ENCODE data around the gene NPL.
A peak's percentile ranks its signal among the peaks of the same experiment; 100 is the strongest.

The NPL gene

GRCh38 chr1:182779530-182779929, 10.0 kb upstream of the NPL start:
- DNase-seq, result no peak

DNA sequence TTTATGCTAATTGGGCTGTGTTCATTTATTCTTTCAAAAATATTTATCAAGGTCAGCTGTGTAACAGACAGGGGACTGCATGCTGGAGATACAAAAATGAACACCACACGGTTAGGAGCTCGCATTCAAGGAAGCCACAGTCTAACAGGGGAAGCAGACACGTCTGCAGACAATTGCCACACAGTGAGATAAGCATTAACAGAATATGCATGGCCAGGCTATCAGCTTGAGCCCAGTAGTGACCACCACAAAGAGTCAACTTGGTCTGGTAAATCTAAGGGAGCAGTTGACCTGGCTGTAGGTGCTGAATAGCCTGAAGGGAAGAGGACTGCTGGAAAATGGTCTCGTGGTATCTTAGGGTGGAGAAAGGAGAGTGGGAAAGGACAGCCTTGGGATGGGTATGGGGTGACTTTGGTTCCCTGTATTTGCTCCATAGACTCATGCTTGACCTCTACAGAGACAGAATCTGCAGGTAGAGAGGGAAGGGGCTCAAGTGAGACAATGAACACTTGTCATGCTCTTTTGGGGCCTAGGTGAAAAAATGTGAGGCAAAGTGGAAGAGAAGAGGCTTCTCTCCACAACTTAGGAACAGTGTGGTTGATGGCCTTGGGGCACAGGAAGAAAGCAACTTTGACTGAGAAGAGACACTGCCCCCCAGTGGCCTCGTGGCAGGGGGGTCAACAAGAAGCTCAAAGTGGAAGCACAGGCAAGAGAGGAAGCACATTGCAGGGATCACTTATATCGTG, 7.6 kb upstream of the NPL start:
- peak; percentile 78 to 86 (median 79) for DNase-seq

- DNase-seq, result no peak
These were observed 7.0 kb upstream of the NPL start for GRCh38 chr1:182782587-182782913.

DNA sequence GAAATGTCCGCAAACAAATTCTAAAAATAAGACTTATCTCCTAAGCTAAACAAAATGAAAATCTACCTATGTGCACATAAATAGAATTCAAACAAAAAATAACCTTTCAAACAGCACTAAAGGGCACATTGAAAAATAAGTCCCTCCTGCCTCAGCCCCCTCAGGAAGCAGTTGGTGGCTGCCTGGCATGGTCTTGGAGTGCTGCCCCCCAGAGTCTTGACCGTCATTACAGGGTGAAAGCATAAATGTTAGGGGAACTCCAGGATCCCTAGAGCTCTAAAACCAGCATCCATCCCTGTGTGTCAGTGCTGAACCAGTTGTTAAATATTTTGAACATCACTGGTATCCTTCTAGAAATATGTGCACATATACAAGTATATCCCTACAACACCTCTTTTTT, 6.5 kb upstream of the NPL start:
- peak in 1 of 3 donors; percentile 21 for DNase-seq

DNA sequence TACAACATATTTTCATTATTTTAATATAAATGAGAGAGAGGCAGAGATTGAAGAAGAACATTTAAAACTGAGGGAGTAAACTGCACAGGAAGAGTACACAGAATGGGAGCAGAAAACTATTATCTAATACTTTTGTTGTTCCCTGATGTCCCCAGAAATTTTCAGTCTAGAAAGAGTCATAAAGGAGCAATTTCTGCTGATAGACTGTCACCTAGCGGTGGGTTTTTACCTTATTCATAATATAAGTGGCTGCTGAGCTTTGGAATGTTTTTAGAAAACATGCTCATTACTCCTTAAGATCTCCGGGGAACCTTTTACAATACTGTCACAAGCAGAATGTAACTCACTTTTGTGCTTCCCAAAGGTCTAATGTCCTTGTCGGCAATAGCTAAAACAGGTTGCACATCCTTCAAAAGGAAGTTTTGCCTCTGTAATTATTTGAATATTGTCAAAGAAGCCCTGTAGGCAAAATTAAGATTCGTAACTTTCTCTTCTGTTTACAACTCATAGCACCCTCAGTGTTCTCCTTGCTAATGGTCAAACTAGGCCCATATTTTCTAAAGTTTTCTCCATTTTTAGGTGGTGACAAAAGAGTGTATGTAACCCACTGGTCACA, 4.9 kb upstream of the NPL start:
- peak; percentile 74 to 79 (median 78) for DNase-seq

- DNase-seq, result no peak
These were observed 4.4 kb upstream of the NPL start for GRCh38 chr1:182785181-182785580.

- DNase-seq, result peak; percentile 64 to 81 (median 77)
These were observed 3.2 kb upstream of the NPL start for GRCh38 chr1:182786223-182786994.

DNA sequence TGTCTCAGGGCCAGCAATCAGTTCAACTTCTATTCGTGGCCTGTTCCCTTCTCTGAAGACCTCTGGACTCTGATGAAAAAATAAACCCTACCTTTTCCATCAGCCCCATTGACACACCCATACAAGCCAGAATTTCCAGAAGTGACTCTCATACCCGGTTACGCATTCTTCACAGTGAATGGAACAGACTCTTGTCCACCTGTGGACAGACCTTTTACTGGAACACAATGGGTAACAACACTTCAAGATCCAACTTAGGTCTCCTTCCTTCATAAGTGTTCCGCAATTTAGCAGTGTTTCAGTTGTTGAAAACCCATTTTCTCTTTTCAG, 2.6 kb upstream of the NPL start:
- DNase-seq, result no peak

DNA sequence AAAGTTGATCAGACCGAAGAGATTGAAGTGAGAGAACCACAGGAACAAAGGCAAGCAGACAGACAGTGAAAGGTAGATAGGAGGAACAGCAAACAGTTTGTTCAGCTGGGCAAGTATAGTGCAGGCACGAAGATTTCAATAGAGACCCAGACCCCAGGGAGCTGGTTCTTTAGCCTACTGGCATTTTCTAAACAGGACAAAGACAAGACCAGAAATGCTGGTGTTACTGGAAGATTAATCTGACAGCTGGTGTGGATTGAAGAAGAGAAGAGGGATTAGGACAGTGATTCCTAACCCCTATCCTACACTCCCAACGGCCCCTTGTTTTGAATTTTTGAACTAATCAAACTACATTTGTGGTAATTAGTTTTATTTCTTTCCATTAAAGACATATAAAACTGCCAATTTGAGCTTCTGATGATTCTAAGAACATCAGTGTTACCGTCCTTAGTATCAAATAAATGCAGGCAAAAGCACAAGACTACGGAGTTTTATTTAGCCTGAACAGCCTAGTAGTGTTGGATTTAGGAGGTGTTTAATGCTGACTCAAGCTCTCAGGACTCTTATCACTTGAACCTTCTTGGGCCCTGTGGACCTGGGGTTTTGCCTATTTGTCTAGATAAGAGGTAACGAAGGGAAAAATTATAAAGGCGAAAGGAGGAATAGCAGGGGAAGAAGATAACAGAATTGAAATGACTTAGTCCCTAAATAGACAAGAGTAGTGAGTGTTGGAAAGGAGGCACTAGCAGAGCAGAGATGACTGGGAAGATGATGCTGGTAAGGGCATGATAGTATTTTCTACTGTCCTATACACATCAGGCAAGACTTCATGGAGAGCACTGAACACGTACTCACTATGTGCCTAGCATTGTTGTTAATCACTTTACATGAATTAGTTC, 2.0 kb downstream of the NPL start:
- no peak for DNase-seq

DNA sequence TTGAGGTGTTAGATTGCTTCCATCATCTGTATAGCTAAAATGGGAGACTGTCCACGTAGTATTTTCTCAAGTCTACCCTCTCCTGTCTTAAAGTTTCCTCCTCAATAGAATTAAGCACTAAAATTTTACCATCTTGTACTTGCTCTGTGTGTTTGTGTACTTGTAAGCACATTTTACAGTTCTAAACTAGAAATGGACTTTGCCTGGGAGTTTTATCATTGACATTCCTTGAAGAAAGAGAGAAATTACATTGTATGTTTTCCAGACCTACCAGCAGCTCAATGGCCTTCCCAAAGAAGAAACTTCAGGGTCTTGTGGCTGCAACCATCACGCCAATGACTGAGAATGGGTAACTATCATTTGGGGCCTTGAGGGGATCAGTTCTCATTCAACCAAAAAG, 4.5 kb downstream of the NPL start:
- DNase-seq, result no peak

DNA sequence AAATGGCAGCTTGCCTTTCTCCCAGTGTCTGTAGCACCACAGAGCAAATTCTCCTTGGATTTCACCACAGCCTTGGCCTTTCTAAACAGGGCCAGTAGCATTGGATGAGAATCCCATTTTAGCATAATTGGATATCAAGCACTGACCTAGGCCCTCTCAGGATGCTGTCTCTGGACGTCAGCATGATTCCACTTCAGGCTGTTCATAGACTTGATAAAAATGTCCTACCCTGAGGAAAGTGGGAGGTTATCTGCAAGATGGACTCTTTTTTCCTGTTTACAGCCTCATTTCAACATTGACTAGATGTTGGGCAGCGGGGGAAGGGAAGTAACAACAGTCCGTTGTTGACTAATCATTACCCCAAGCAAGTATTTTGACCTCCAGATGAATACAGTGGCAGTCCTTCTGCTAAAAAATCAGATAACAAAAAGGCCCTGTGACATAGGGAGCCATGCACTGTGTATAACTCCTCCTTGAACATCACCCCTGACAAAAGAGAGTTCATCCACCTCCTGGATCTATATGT, 5.2 kb downstream of the NPL start:
- DNase-seq, result peak; percentile 73 to 85 (median 74)

DNA sequence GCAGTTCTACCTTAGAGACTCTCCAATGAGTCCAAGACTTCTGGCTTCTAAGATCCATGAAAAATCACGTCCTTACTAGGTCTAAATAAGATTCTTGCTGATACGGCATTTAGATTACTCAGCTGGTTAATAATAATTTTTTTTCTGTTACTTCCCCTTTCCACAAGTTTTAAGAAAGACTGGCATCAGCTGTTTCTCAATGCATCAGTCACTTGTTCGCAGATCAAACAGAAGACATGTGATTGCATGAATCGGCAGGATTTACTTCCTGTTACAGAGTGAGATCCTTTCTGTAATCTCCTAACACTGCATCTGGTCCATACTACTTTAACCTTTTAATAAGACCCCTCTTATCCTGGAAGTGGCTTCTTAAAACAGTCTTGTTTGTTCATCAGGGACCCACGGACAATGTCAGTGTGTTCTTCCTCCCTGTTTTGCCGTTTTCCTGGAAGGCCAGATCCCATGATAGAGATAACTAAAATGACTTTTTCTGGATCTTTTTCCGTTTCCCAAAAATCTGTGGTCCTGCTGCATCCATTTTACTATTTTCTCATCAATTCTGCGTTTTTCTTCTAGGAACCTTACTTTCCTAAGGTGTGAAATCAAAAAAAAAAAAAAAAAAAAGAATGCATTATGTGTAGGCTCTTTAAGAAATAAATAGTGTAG, 6.1 kb downstream of the NPL start:
- peak; percentile 85 to 98 (median 96) for DNase-seq

GRCh38 chr1:182802006-182802803, 12.6 kb downstream of the NPL start:
- DNase-seq, result no peak

DNA sequence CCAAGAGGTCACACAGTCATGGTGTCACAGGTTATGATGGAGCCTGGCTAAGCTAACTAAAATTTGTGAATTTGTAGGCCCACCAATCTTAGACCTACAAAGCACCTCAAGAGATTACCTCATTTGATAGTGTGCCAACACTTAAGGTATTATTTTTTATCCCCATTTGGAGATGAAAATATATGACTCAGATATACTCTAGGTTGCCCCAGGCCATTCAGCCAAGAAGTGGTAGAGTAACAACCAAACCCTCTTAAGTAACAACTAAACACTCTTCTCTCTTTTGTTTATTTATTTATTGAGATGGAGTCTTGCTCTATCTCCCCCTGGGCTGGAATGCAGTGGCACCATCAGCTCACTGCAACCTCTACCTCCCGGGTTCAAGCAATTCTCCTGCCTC, 14.3 kb downstream of the NPL start:
- DNase-seq, result no peak

DNA sequence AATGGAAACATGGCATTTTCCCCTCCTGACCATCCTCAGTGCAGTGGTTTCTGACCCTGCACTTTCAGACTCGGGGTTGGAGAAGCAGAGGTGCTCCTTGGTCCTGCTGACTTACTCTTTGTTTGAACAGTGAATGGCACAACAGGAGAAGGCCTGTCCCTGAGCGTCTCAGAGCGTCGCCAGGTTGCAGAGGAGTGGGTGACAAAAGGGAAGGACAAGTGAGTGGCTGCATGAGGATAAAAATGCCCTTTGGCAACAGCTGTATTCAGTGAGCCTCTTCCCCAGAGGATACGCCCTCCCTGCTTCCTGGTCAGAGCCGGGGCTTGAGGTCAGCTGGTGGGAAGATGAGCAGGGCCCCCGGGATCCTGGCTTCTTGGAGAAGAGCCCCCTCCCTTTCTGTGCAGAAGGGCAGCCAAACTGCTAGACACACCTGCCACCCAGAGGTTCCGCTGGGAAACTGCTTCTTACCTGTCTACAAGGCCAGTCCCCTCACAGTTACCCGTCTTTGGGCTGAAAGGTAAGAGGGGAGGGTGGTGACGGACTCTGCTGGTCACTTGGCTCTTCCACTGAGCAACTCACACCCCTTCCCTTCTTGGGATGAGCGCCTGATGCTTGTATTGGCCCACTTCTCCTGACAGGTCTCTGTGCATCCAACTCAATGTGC, 16.6 kb downstream of the NPL start:
- no peak for DNase-seq

GRCh38 chr1:182807907-182808306, 18.3 kb downstream of the NPL start:
- DNase-seq, result no peak

- DNase-seq, result no peak
These were observed 19.9 kb downstream of the NPL start for GRCh38 chr1:182809414-182809957.

- DNase-seq, result no peak
These were observed 22.6 kb downstream of the NPL start for GRCh38 chr1:182811975-182812722.

DNA sequence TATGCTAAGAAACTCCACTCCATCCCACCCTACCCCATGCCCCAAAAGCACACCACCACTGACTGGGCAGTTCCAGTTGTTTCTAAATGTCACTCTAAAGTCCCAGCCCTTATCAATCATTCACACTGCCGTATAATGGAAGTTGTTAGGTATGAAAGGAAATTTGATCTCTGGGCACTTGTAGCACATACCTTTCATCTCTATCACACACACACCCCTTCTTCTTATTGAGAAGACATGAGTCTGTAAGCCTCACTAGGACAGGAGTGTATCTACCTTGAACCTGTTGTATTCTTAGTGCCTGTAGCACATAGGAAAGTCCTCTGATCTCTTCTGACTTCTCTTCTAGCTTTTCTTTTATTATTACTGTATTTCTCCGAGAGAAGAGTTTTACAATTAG, 27.3 kb downstream of the NPL start:
- DNase-seq, result no peak

- no peak for DNase-seq
These were observed 28.2 kb downstream of the NPL start for GRCh38 chr1:182817802-182818201.

All from suppressor macrophage treated with lipopolysaccharide for 1 hour (primary cell).